Epithelial cell of esophagus (primary cell): ENCODE measurements around the gene L2HGDH.

ENCODE experiments used
- DNase-seq: peaks from one replicate; pipeline ENCODE4 v3.0.0; 2010; ENCODE audit warnings: low read depth
- H3K4me3 ChIP-seq: 2 replicates; pipeline ENCODE4 v1.5.1; 2011; ENCODE audit warnings: mild to moderate bottlenecking, low read length, control low read depth
- CTCF ChIP-seq: IDR thresholded peaks from 2 replicates; pipeline ENCODE4 v1.5.1; 2011; ENCODE audit warnings: low read depth, mild to moderate bottlenecking, low read length, control low read depth, inconsistent platforms; ENCODE audit not compliant: insufficient read depth; ENCODE audit errors: missing control alignments

Gene L2HGDH

GRCh38 chr14:50225974-50226297 is 86.1 kb downstream of the L2HGDH start:
- no peak for DNase-seq
- no peak for TF ChIP-seq CTCF
- H3K4me3 ChIP-seq: no peak overlapping the region

GRCh38 chr14:50225067-50225973 is 86.7 kb downstream of the L2HGDH start:
- no peak overlapping the region for H3K4me3 ChIP-seq
- peak; percentile 58 for DNase-seq
- TF ChIP-seq CTCF: no peak

GRCh38 chr14:50222055-50222613 is 89.9 kb downstream of the L2HGDH start:
- no peak overlapping the region for H3K4me3 ChIP-seq
- no peak for TF ChIP-seq CTCF
- no peak for DNase-seq

- no peak overlapping the region for H3K4me3 ChIP-seq
- DNase-seq: no peak
- no peak for TF ChIP-seq CTCF
Observed at GRCh38 chr14:50218501-50218900, 93.5 kb downstream of the L2HGDH start.

- DNase-seq: peak; percentile 67
- no peak overlapping the region for H3K4me3 ChIP-seq
- no peak for TF ChIP-seq CTCF
Observed at GRCh38 chr14:50215416-50215815, 96.6 kb downstream of the L2HGDH start.

- no peak for DNase-seq
- TF ChIP-seq CTCF: no peak
- H3K4me3 ChIP-seq: no peak overlapping the region
Observed at GRCh38 chr14:50213795-50214194, 98.2 kb downstream of the L2HGDH start.
